HG03354 (cell line): Measurements from ENCODE around the gene NFILZ.
"Not testable (repeated sequence)": the region's sequence is repeated elsewhere in the genome, so short reads cannot be mapped to it uniquely, and the experiment has no call there.

ENCODE experiments used
- ATAC-seq: cut with Tn5 transposase; IDR thresholded peaks from one replicate; pipeline ENCODE4 v1.9.1; 2021; ENCODE audit warnings: mild to moderate bottlenecking; ENCODE audit not compliant: unreplicated experiment, poor library complexity, severe bottlenecking

Gene NFILZ

DNA sequence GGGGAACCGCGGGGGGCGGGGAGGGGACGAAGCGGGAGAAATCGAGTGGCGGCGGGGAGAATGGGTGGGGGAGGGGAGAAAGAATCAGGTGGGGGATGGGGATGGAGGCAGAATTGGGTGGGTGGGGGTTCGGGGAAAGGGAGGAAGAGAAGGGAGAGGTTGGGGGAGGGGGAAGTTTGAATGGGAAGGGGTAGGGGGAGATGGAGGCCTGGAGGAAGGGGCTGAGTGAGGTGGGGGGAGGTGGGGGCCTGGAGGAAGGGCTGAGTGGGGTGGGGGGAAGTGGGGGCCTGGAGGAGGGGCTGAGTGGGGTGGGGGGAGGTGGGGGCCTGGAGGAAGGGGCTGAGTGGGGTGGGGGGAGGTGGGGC, 19.5 kb upstream of the NFILZ start:
- no peak for ATAC-seq

- ATAC-seq, result no peak
These were observed 19.0 kb upstream of the NFILZ start for GRCh38 chr19:8611391-8611876.

GRCh38 chr19:8611877-8612806, 18.3 kb upstream of the NFILZ start:
- ATAC-seq, result no peak

- no peak for ATAC-seq
These were observed 17.6 kb upstream of the NFILZ start for GRCh38 chr19:8612807-8613171.

- ATAC-seq, result no peak
These were observed 16.0 kb upstream of the NFILZ start for GRCh38 chr19:8614455-8614854.

DNA sequence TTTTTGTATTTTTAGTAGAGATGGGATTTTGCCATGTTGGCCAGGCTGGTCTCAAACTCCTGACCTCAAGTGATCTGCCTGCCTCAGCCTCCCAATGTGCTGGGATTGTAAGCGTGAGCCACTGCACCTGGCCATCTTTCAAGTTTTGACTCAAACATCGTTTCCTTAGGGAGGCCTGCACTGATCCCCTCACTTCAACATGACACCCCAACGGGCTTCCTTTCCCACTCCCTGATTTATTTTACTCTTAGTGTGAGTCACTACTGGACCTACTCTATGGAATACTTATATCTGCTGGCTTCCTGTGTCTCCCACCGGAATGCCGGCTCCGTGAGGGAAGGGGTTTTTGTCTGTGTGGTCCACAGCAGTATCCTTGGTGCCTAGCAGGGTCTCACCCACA, 15.4 kb upstream of the NFILZ start:
- ATAC-seq, result no peak

- ATAC-seq, result no peak
These were observed 14.4 kb upstream of the NFILZ start for GRCh38 chr19:8615813-8616596.

- ATAC-seq, result no peak
These were observed 13.6 kb upstream of the NFILZ start for GRCh38 chr19:8616861-8617260.

GRCh38 chr19:8617325-8617724, 13.1 kb upstream of the NFILZ start:
- ATAC-seq, result not testable (repeated sequence)

DNA sequence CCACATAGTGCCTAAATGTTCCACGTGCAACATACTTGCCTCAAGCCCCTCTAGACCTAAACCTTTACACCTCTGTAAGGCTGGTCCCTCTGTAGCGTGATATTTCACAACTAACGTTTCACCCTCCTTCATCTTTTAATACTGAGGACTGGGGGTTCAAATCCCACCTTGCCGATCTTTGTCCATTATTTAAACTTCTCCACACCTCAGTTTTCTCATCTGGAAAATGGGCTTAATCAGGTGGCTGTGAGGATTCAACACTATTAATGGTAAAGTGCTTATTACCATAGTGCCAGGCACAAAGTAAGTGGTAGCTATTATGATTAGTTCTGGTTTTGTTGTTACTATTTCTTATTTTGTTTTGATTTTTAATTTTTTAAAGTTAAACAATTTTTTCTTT, 12.4 kb upstream of the NFILZ start:
- no peak for ATAC-seq

GRCh38 chr19:8618751-8619150, 11.7 kb upstream of the NFILZ start:
- ATAC-seq, result no peak

DNA sequence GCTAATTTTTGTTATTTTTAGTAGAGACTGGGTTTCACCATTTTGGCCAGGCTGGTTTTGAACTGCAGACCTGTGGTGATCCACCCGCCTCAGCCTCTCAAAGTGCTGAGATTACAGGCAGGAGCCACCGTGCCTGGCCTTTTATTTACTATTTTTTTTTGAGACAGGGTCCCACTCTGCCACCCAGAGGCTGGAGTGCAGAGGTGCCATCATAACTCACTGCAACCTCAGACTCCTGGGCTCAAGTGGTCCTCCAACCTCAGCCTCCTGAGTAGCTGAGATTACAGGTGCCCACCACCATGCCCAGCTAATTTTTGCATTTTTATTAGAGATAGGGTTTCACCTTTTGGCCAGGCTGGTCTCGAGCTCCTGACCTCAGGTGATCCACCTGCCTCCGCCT, 7.5 kb upstream of the NFILZ start:
- ATAC-seq, result not testable (repeated sequence)

DNA sequence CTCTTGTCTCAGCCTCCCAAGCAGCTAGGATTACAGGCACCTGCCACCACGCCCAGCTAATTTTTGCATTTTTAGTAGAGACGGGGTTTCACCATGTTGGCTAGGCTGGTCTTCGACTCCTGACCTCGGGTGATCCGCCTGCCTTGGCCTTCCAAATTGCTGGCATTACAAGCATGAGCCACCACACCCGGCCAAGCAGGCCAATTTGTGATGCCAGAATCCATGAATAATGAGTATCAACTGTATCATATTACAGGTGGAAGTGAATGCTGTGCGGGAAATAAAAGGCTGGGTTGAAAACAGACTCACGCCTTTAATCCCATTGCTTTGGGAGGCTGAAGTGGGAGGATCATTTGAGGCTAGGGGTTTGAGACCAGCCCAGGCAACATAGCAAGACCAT, 3.6 kb upstream of the NFILZ start:
- no peak for ATAC-seq

DNA sequence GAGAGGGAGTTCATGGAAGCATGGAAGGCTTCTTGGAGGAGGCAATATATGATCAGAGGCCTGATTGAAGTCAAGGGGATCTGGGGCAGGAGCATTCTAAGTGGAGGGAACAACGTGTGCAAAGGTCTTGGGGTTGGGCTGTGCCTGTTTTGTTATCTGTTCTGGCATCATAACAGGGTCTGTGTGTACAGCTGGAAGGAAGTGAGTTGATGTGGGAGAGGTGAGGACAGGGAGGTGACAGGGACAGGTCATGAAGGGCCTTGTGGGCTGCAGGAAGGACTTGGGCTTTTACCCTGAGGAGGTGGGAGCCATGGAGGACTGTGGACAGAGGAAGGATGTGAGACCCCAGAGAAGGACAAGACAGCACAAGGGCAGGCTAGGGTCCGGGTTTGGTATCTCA, 1.2 kb upstream of the NFILZ start:
- ATAC-seq, result no peak

DNA sequence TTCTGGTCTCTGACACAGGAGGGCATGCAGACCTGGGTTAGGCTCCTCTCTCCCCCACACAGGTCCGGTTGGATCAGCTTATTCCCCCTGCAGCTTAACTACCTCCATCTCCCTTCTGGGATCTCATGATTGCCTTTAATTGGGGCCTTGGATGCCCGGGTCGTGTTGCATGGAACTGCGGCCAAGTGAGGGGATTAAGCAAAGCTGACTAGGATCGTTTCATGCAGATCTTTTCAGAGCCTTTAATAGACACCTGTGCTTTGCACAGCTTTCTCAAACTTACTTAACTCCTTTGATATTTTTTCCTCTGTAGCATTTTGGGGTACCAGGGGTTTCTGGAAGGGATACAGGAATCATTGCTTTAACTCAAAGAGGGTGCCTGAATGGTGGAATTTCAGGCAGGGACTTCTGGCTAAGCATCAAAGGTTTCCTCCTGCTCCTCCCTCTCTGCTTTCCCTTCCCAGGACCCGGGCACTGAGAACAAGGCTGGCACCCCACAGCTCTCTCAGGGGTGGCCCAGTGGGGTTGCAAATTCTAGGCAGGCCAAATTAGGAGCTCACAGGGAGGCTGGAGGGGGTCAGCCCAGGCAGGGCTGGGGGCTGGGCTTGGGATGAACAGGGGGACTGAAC, 477 bp downstream of the NFILZ start:
- ATAC-seq, result no peak

DNA sequence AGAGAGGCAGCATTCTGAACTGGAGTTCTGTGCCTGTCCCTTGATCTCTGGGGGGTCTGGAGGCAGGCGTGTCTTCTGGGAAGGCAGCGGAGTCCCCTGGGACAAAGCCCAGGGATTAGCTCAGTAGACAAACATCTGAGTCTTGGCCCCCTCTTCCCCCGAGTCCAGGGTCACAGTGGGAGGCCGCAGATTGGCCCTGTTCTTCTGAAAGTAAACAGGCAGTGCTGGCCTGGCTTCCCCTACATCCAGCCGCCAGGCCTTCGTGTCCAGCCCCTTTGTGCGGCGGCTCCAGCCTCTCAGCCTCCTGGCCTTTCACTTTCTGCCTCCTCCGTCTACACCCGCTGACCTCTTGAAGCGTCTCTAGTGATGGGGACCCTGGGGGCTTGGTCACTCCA, 989 bp downstream of the NFILZ start:
- ATAC-seq, result no peak

GRCh38 chr19:8635422-8635821, 5.0 kb downstream of the NFILZ start:
- no peak for ATAC-seq

DNA sequence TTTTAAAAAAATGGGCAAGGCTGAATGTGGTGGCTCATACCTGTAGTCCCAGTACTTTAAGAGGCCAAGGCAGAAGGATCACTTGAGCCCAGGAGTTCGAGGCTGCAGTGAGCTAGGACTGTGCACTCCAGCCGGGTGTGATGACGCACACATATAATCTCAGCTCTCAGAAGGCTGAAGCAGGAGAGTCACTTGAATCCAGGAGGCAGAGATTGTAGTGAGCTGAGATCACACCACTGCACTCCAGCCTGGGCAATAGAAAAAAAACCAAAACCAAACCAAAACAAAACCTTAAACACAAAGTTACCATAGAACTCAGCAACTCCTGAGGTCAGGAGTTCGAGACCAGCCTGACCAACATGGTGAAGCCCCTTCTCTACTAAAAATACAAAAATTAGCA, 6.6 kb downstream of the NFILZ start:
- ATAC-seq, result not testable (repeated sequence)

DNA sequence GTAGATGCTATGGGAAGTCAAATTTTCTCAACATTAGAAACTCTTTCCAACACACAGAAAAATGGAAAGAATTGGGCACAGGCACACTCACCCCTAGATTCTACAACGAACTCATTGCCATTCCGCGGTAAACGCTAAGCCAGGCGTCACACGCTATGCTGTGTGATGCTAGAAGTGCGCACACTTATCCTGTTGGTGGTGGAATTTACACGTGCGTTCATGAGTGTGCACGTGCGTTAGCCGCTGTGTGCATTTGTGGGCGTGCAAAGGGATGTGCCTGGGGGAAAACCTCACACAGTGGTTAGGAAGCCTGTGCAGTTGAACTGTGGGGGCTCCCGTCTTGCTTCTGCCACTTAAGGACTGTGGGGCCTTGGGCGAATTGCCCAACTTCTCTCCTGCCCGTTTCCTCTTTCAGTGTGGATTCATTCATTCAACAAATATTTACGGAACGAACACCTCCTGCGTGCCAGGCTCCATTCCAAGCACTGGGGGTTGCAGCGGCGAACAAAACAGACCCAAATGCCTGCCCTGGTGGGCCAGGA, 7.7 kb downstream of the NFILZ start:
- no peak for ATAC-seq

DNA sequence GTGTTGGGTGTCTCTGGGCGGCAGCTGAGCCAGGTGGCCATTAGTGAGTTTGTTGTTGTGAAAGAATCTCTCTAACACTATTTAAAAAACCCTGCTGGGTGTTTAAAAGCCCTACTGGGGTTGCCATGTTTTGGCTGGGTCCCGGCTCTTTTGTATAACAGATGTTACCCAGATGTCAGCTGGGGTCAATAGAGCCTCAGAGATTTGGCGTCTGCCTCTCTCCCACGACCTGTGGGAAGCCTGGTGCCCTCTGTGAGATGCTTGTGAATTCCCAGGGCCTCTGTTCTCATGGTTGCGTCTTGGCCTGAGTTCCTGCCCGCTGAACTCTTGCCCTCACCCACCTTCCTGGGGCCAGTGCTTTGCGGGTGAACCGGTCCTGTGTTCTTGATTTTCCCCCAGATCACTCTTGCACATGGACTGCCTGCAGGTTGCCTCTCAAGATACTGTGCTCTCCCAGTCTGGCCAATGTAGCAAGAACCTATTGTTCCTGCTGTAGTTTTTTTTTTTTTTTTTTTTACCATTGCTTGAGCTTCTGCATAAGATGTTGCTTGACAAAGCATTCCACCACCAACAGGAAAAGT, 9.5 kb downstream of the NFILZ start:
- ATAC-seq, result no peak
